Skeletal muscle satellite cell (primary cell): ENCODE data around the gene MRPS14.

Experiments used
- H3K27me3 ChIP-seq: 2 replicates; pipeline ENCODE4 v1.7.0; 2013; ENCODE audit warnings: low read length; ENCODE audit not compliant: control insufficient read depth, insufficient read depth
- H3K36me3 ChIP-seq: 2 replicates; pipeline ENCODE4 v1.7.0; 2013; ENCODE audit warnings: mild to moderate bottlenecking, control low read depth, low read length; ENCODE audit not compliant: insufficient read depth
- H3K4me1 ChIP-seq: 2 replicates; pipeline ENCODE4 v1.7.0; 2013; ENCODE audit warnings: low read length; ENCODE audit not compliant: control insufficient read depth, insufficient read depth
- H3K4me2 ChIP-seq: 2 replicates; pipeline ENCODE4 v1.7.0; 2013; ENCODE audit warnings: mild to moderate bottlenecking, low read length
- H3K4me3 ChIP-seq: 2 replicates; pipeline ENCODE4 v1.7.0; 2013; ENCODE audit warnings: low read length
- H3K9ac ChIP-seq: 2 replicates; pipeline ENCODE4 v1.7.0; 2013; ENCODE audit warnings: mild to moderate bottlenecking, low read depth, low read length, moderate library complexity
- H3K9me3 ChIP-seq: replicated peaks from 2 replicates; pipeline ENCODE4 v1.7.0; 2013; ENCODE audit warnings: mild to moderate bottlenecking, control low read depth, low read length

Gene MRPS14

GRCh38 chr1:174998569-174999215, 24.5 kb downstream of the MRPS14 start:
- Histone ChIP-seq H3K4me1 (peaks cover 56% of the 10 kb centered on the region), H3K9me3 (no peaks in the 10 kb centered on the region), H3K4me3 (peak overlapping the region; percentile 96), H3K4me2 (peak overlapping the region; percentile 92), H3K27me3 (no peaks in the 10 kb centered on the region), H3K36me3 (no peaks in the 10 kb centered on the region), H3K9ac (peak overlapping the region; percentile 99)

GRCh38 chr1:174997041-174997440, 26.2 kb downstream of the MRPS14 start:
- Histone ChIP-seq H3K4me1 (peaks cover 39% of the 10 kb centered on the region), H3K27me3 (no peaks in the 10 kb centered on the region), H3K36me3 (no peaks in the 10 kb centered on the region), H3K4me3 (no peak overlapping the region), H3K4me2 (no peak overlapping the region), H3K9me3 (no peaks in the 10 kb centered on the region), H3K9ac (no peak overlapping the region)

DNA sequence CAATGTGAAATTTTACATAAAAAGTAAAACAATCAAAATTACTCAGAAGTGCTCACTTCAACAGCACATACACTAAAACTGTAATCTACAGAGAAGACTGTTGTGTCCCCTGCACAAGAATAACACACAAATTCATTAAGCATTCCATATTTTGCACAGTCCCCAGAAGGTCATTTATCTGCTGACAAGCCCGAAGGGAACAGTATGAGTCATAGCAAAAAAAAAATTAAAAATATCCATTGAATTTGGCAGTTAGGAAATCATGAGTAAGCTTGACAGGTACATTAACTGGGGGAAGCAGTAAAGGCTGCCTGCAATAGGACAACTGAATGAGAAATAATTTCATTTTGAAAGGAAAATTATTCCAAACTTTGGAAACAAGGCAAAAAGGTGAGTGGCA, 26.7 kb downstream of the MRPS14 start:
- no peaks in the 10 kb centered on the region for H3K9me3 ChIP-seq
- H3K9ac ChIP-seq: no peak overlapping the region
- peaks cover 37% of the 10 kb centered on the region for H3K4me1 ChIP-seq
- H3K27me3 ChIP-seq: no peaks in the 10 kb centered on the region
- no peaks in the 10 kb centered on the region for H3K36me3 ChIP-seq
- H3K4me3 ChIP-seq: no peak overlapping the region
- H3K4me2 ChIP-seq: no peak overlapping the region

DNA sequence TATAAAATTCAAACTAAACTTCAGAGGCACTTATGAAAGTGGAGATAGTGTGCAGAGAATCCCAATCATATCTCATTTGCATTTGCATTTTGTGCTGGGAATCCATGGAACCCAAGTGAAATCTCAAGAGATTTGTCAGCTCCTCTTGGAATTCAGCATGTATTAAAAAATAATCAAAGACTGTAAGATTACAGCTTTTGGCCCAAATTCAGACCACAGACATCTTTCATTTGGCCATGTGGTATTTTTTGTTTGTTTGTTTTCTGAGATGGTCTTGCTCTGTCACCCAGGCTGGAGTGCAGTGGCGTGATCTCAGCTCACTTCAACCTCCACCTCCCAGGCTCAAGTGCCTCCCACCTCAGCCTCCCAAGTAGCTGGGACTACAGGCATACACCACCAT, 27.3 kb downstream of the MRPS14 start:
- no peaks in the 10 kb centered on the region for H3K27me3 ChIP-seq
- no peak overlapping the region for H3K9ac ChIP-seq
- H3K9me3 ChIP-seq: no peaks in the 10 kb centered on the region
- no peak overlapping the region for H3K4me3 ChIP-seq
- no peak overlapping the region for H3K4me2 ChIP-seq
- H3K4me1 ChIP-seq: peaks cover 31% of the 10 kb centered on the region
- H3K36me3 ChIP-seq: no peaks in the 10 kb centered on the region

DNA sequence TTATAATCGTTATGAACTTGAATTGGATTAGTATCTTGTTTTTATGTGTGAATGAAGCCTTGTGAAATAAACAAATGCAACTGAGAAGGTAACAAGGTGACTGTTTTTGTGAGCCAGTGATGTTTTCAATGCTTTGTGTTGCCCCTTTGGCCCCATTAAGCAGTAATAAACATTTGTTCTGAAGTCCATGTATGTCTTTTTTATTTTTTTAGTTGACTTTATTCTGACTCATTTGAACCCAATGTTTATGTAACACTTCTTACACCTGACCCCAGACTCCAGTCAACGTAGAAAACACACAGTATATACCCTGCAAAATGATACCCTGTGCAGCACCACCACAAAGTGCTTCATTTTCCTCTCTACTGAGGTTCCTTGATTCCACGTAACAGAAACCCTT, 28.1 kb downstream of the MRPS14 start:
- no peaks in the 10 kb centered on the region for H3K36me3 ChIP-seq
- no peaks in the 10 kb centered on the region for H3K9me3 ChIP-seq
- no peak overlapping the region for H3K9ac ChIP-seq
- peaks cover 30% of the 10 kb centered on the region for H3K4me1 ChIP-seq
- no peak overlapping the region for H3K4me3 ChIP-seq
- no peaks in the 10 kb centered on the region for H3K27me3 ChIP-seq
- peak overlapping the region; percentile 16 for H3K4me2 ChIP-seq

GRCh38 chr1:174991473-174991872, 31.8 kb downstream of the MRPS14 start:
- H3K9ac ChIP-seq: no peak overlapping the region
- H3K4me1 ChIP-seq: peaks cover 24% of the 10 kb centered on the region
- no peaks in the 10 kb centered on the region for H3K36me3 ChIP-seq
- H3K4me3 ChIP-seq: no peak overlapping the region
- H3K9me3 ChIP-seq: no peaks in the 10 kb centered on the region
- H3K27me3 ChIP-seq: no peaks in the 10 kb centered on the region
- H3K4me2 ChIP-seq: no peak overlapping the region

DNA sequence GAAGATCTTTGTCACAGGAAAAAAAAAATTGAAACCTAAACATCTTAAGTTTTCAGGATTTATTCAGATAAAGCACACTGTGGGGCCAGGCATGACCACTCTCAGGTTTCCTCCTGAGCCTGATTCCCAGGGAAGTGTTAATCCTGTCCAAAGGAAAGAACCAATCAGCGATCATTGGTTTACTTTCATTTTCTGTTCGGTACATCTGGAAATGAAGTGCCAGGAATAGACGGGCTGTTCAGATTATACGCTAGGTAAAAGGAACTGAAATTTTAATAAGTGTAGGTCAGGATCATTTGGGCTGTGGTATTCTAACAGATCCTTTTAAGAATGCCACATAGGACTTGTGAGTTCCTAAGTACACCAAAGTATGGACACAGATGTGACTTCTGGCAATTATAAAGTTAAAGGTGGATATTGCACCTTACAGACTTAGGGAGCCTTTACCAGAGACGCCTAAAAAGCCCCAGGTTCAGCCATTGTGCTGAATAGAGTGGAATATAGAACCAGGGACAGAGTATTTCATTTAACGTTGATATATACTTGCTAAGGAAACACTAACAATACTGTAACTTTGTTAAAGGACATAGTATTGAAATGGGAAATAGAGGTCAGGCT, 32.7 kb downstream of the MRPS14 start:
- Histone ChIP-seq H3K27me3 (no peaks in the 10 kb centered on the region), H3K9ac (peak overlapping the region; percentile 81), H3K4me1 (peaks cover 14% of the 10 kb centered on the region), H3K9me3 (no peaks in the 10 kb centered on the region), H3K4me2 (peak overlapping the region; percentile 92), H3K36me3 (no peaks in the 10 kb centered on the region), H3K4me3 (peak overlapping the region; percentile 75)

- peak overlapping the region; percentile 49 for H3K4me3 ChIP-seq
- H3K27me3 ChIP-seq: no peaks in the 10 kb centered on the region
- no peaks in the 10 kb centered on the region for H3K36me3 ChIP-seq
- H3K9me3 ChIP-seq: no peaks in the 10 kb centered on the region
- peaks cover 6% of the 10 kb centered on the region for H3K4me1 ChIP-seq
- peak overlapping the region; percentile 92 for H3K4me2 ChIP-seq
- peak overlapping the region; percentile 81 for H3K9ac ChIP-seq
Observed at GRCh38 chr1:174989536-174990220, 33.5 kb downstream of the MRPS14 start.

GRCh38 chr1:174988986-174989385, 34.2 kb downstream of the MRPS14 start:
- Histone ChIP-seq H3K36me3 (no peaks in the 10 kb centered on the region), H3K4me1 (peaks cover 6% of the 10 kb centered on the region), H3K27me3 (no peaks in the 10 kb centered on the region), H3K4me3 (no peak overlapping the region), H3K9me3 (no peaks in the 10 kb centered on the region), H3K9ac (no peak overlapping the region), H3K4me2 (no peak overlapping the region)

DNA sequence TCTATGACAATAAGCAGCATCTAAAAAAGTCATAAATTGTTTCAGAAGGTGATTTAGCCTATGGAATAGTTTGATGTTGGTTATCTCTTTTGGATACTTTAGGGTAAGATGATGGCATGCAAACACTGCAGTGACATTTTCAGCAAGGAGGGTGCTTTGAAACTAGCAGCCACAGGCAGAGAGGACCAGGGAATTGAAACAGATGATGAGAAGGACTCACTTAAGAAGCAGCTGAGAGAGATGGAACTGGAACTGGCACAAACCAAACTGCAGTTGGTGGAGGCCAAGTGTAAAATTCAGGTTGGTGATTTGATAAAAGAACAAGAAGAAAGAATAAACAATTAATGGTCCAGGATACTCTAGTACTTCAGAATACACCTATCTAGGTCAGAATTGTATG, 34.7 kb downstream of the MRPS14 start:
- Histone ChIP-seq H3K4me3 (no peak overlapping the region), H3K9ac (no peak overlapping the region), H3K27me3 (no peaks in the 10 kb centered on the region), H3K4me2 (no peak overlapping the region), H3K36me3 (no peaks in the 10 kb centered on the region), H3K4me1 (peaks cover 6% of the 10 kb centered on the region), H3K9me3 (no peaks in the 10 kb centered on the region)

GRCh38 chr1:174984952-174985351, 38.3 kb downstream of the MRPS14 start:
- H3K27me3 ChIP-seq: no peaks in the 10 kb centered on the region
- H3K36me3 ChIP-seq: no peaks in the 10 kb centered on the region

More at GRCh38 chr1:174984952-174985351, 38.3 kb downstream of the MRPS14 start:
- Histone ChIP-seq H3K4me1 (peaks cover 3% of the 10 kb centered on the region), H3K9ac (no peak overlapping the region), H3K4me3 (no peak overlapping the region), H3K9me3 (no peaks in the 10 kb centered on the region), H3K4me2 (no peak overlapping the region)
